NCI-H2227 (cell line): ENCODE data around the gene NLRP1.

Experiments used
- DNase-seq: peaks from one replicate; lab custom pipeline; 2025; ENCODE audit not compliant: unreplicated experiment; lab: John Stamatoyannopoulos, UW

The NLRP1 gene

GRCh38 chr17:5485270-5486205 is 98.8 kb downstream of the NLRP1 start, which contains the start of gene DERL2:
TSS of gene DERL2 (minus strand) at chr17:5486178. CDS start at chr17:5486161, 17 bp downstream.
- peak; percentile 68 for DNase-seq

GRCh38 chr17:5481451-5481850 is 102.9 kb downstream of the NLRP1 start:
- no peak for DNase-seq

- no peak for DNase-seq
Measured at GRCh38 chr17:5480962-5481361, 103.3 kb downstream of the NLRP1 start.

GRCh38 chr17:5478992-5479391 is 105.3 kb downstream of the NLRP1 start:
- DNase-seq: no peak

- DNase-seq: no peak
Measured at GRCh38 chr17:5473906-5474305, 110.4 kb downstream of the NLRP1 start.

- no peak for DNase-seq
Measured at GRCh38 chr17:5472511-5472910, 111.8 kb downstream of the NLRP1 start.

- no peak for DNase-seq
Measured at GRCh38 chr17:5468075-5468473, 116.2 kb downstream of the NLRP1 start.

GRCh38 chr17:5467416-5467815 is 116.9 kb downstream of the NLRP1 start:
- no peak for DNase-seq

- DNase-seq: no peak
Measured at GRCh38 chr17:5466295-5466694, 118.0 kb downstream of the NLRP1 start.

GRCh38 chr17:5464717-5465507 is 119.4 kb downstream of the NLRP1 start:
- no peak for DNase-seq
